ENCODE data around the gene MAPK11.

MAPK11 gene

GRCh38 chr22:50216684-50217520, 53.3 kb downstream of the MAPK11 start:
- DNase-seq (ENCODE audit: extremely low spot score, insufficient read length, low read depth): no peak
- FAIRE-seq: no peak

- no peak for FAIRE-seq
- no peak for DNase-seq (ENCODE audit: extremely low spot score, insufficient read length, low read depth)
These were observed 54.0 kb downstream of the MAPK11 start for GRCh38 chr22:50216055-50216683.

- no peak for FAIRE-seq
- DNase-seq (ENCODE audit: extremely low spot score, insufficient read length, low read depth): no peak
These were observed 54.7 kb downstream of the MAPK11 start for GRCh38 chr22:50215297-50216054.

All from GM18507 (cell line).